Activated CD8-positive, alpha-beta memory T cell treated with anti-CD3 and anti-CD28 coated beads, Interleukin-2, amount 50 U/mL, for 24 hours (primary cell): ENCODE results near the gene NFKB2.

Experiments used
- DNase-seq: peaks from one replicate; pipeline ENCODE4 v3.0.0-alpha.2; 2020; ENCODE audit errors: extremely low read depth

Gene NFKB2

DNA sequence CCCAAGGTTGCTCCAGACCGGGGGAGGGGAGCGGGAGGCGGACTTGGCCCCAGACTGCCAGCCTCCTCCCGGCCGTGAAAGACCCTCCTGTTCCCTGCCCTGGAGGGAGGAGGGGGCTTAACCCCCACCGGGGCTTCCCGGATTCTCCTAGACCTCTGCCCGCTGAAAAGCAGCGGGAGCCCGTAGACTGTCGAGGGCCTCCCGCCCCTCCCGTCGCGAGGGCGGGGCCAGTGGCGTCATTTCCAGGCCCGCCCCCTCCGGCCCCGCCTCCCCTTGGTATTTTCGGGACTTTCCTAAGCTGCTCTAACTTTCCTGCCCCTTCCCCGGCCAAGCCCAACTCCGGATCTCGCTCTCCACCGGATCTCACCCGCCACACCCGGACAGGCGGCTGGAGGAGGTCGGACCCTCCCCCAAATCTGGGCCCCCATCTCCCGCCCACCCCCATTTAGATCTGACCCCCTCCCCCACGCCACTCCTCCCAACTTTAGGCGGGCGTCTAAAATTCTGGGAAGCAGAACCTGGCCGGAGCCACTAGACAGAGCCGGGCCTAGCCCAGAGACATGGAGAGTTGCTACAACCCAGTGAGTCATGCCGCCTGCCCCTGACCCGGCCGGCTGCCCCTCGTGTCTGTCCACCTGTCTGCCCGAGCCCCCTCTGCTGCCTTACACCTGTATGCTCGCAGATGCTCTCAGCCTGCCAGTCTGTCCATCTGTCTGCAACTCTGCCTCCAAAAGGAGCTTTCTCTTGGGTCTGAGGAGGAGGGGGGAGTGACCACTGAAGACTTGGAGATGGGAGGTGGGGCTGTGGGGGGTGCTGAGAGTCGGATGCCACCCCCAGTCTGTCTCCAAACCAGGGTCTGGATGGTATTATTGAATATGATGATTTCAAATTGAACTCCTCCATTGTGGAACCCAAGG, at the start of gene NFKB2:
Gene NFKB2 (plus strand): TSS at position 306 of the 917 bp plus-strand sequence. CDS start 255 bp downstream, at position 561.
- DNase-seq = peak; percentile 76

- DNase-seq = no peak
Observed at GRCh38 chr10:102347236-102347828, 48.2 kb upstream of the NFKB2 start.

GRCh38 chr10:102352066-102352715, 43.3 kb upstream of the NFKB2 start:
- DNase-seq = peak; percentile 37

- no peak for DNase-seq
Observed at GRCh38 chr10:102354451-102354850, 41.1 kb upstream of the NFKB2 start.

DNA sequence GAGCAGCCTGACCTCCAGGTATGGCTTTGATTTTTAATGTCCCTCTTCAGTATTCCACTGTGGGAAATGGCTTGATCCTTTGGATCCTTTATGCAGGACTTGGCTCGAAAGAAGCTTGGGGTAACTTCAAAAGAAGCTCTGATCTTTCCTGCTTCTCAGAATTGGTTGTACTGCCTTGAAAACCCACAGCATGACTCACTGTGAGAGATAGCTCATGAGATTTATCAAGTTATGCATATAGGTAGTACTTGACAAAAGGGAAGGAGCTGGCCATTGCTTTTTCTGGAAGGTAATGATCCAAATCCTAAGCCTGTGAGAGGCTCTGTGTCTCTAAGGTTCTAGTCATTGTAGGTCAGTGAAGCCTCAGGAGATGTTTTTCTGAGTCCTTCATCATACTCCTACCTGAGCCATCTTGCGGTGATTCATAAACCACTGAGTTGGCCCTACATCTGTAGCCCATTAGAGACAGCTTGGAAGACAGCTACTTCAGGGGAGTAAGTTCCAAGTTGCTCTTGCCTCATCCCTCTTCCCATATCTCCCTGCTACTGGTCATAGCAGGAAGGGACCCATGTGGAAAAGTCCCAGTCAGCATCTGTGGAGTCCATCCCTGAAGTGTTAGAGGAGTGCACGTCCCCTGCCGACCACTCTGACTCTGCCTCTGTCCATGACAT, 36.7 kb upstream of the NFKB2 start:
- no peak for DNase-seq

- DNase-seq = no peak
Observed at GRCh38 chr10:102367441-102367840, 28.1 kb upstream of the NFKB2 start.

- DNase-seq = no peak
Observed at GRCh38 chr10:102368077-102368476, 27.4 kb upstream of the NFKB2 start.

DNA sequence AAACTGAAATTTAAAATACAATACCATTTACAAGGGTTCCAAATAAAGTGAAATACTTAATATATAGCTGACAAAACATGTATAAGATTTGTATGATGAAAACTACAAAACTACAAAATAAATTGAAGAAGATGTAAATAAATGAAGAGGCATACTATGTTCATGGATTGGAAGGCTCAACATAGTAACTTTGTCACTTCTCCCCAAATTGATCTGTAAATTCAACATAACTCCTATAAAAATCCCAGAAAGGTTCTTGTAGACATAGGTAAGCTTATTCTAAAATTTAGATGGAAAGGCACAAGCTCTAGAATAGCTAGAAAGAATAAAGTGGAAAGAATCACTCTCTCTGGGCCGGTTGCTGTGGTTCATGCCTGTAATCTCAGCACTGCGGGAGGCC, 24.2 kb upstream of the NFKB2 start:
- DNase-seq = no peak

- DNase-seq = no peak
Observed at GRCh38 chr10:102375250-102375649, 20.3 kb upstream of the NFKB2 start.

GRCh38 chr10:102375867-102376266, 19.6 kb upstream of the NFKB2 start:
- no peak for DNase-seq

GRCh38 chr10:102376901-102377300, 18.6 kb upstream of the NFKB2 start:
- no peak for DNase-seq

- no peak for DNase-seq
Observed at GRCh38 chr10:102379383-102379782, 16.1 kb upstream of the NFKB2 start.

DNA sequence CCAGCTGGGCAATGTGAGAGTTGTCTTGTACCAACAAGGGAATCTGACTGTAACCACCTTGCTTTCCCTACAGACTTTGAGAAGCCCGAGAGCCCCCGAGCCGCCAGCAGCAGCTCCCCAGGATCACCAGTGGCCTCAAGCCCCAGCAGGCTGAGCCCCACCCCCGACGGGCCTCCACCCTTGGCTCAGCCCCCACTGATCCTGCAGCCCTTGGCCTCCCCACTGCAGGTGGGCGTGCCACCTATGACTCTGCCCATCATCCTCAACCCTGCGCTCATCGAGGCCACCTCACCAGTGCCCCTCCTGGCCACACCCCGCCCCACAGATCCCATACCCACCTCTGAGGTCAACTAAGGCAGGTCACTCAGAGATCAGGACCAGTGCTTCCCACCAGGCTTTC, 13.5 kb upstream of the NFKB2 start:
- DNase-seq = no peak

- DNase-seq = no peak
Observed at GRCh38 chr10:102382871-102383270, 12.6 kb upstream of the NFKB2 start.

DNA sequence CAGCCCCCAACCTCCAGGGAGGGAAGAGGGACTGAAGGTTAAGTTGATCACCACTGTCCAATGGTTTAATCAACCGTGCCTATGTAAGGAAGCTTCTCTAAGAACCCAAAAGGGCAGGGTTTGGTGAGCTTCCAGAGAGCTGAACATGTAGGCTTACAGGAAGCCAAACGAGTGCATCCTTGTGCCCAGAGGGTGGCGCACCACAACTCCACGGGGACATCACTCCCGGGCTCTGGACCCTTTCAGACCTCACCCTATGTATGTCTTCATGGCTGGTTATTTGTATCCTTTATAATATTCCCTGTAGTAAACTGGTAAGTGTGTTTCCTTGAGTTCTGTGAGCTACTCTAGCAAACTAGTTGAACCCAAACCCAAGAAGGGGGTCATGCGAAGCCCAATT, 11.5 kb upstream of the NFKB2 start:
- DNase-seq = no peak

GRCh38 chr10:102384606-102385429, 10.7 kb upstream of the NFKB2 start:
- DNase-seq = no peak

DNA sequence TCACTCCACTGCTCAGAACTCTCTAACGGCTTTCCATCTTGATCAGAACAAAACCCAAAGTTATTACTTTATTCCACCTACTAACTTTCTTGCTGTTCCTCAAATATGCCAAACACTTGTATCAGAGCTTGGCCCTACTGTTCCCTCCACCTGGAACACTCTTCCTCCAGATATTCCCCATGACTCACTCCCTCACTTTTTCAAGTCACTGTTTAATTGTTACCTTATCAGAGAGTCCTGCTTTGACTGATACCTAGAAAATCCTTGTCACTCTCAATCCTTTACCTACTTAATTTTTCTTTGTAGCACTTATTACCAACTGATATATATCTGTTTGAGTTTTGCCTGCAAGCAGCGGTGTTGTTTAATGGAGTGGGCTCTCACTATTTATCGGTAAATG, 5.6 kb upstream of the NFKB2 start:
- DNase-seq = no peak

- DNase-seq = no peak
Observed at GRCh38 chr10:102392306-102392705, 3.2 kb upstream of the NFKB2 start.

DNA sequence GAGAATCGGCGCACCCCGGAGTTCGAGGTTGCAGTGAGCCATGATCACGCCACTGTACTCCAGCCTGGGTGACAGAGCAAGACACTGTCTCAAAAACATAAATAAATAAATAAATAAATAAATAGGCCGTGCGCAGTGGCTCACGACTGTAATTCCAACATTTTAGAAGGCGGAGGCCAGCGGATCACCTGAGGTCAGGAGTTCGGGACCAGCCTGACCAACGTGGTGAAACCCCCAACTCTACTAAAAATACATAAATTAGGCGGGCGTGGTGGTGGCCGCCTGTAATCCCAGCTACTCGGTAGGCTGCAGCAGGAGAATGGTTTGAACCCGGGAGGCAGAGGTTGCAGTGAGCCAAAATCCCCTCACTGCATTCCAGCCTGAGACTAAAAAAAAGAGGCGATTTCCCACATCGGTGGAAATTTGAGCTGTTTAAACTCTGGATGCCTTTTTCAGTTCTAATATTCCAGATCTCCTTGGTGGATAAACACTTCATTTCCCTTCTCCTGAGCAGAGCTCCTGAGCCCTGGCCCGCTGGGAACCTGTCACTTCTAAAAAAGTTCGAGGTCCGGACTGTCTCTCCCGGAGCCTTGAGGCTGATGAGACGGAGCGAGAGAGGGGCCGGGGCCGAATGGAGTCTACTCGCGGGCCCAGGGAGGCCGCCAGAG, 2.0 kb upstream of the NFKB2 start:
- no peak for DNase-seq

GRCh38 chr10:102394079-102394800, 1.3 kb upstream of the NFKB2 start:
- DNase-seq = peak; percentile 99
